KMS-11 (cell line): ENCODE data around the gene SYNPO2.

ENCODE experiments used
- H2AFZ ChIP-seq: fragments of 200-600 bp; sonication (generic); 2 replicates; pipeline ENCODE4 v1.6.1; 2016; ENCODE audit warnings: antibody characterized with exemption, mixed run types, low read depth
- H3K27ac ChIP-seq: fragments of 200-600 bp; sonication (generic); 2 replicates; pipeline ENCODE4 v1.6.1; 2016; ENCODE audit warnings: mild to moderate bottlenecking, mixed run types
- H3K27me3 ChIP-seq: fragments of 200-600 bp; sonication (generic); 2 replicates; pipeline ENCODE4 v1.6.1; 2017; ENCODE audit warnings: mild to moderate bottlenecking, low read depth, mixed run types, moderate library complexity; ENCODE audit not compliant: insufficient read depth
- H3K36me3 ChIP-seq: fragments of 200-600 bp; sonication (generic); 2 replicates; pipeline ENCODE4 v1.6.1; 2017; ENCODE audit warnings: mild to moderate bottlenecking, mixed run types; ENCODE audit not compliant: insufficient read depth
- H3K4me1 ChIP-seq: fragments of 200-600 bp; sonication (generic); 2 replicates; pipeline ENCODE4 v1.6.1; 2016; ENCODE audit warnings: mild to moderate bottlenecking, low read depth, mixed run types; ENCODE audit not compliant: poor library complexity, severe bottlenecking
- H3K4me2 ChIP-seq: fragments of 200-600 bp; sonication (generic); 2 replicates; pipeline ENCODE4 v1.7.0; 2016; ENCODE audit warnings: mild to moderate bottlenecking, mixed run types
- H3K4me3 ChIP-seq: fragments of 200-600 bp; sonication (generic); IDR thresholded peaks from 2 replicates; pipeline ENCODE4 v1.6.1; 2017; ENCODE audit warnings: low read depth, low read length, mixed read lengths; ENCODE audit not compliant: insufficient read depth
- H3K79me2 ChIP-seq: fragments of 200-600 bp; sonication (generic); 2 replicates; pipeline ENCODE4 v1.6.1; 2016; ENCODE audit warnings: low read depth, mixed run types; ENCODE audit not compliant: insufficient read depth
- H3K9ac ChIP-seq: fragments of 200-600 bp; sonication (generic); 2 replicates; pipeline ENCODE4 v1.6.1; 2016; ENCODE audit warnings: mild to moderate bottlenecking, mixed run types
- H4K20me1 ChIP-seq: fragments of 200-600 bp; sonication (generic); 2 replicates; pipeline ENCODE4 v1.6.1; 2016; ENCODE audit warnings: mild to moderate bottlenecking, mixed run types; ENCODE audit not compliant: insufficient read depth
- TF ChIP-seq, protein P1 (sequence below): fragments of 200-600 bp; sonication (generic); conservative IDR thresholded peaks from 2 replicates; pipeline ENCODE4 v1.6.1; 2017; ENCODE audit warnings: low read depth, mild to moderate bottlenecking, antibody characterized with exemption, low read length, moderate library complexity, mixed read lengths

The SYNPO2 gene

GRCh38 chr4:118935819-118936218, 47.2 kb downstream of the SYNPO2 start:
- Histone ChIP-seq H3K27me3 (no peaks in the 10 kb centered on the region), H3K79me2 (no peaks in the 10 kb centered on the region), H3K9ac (no peak overlapping the region), H3K4me3 (no peak overlapping the region), H3K27ac (no peak overlapping the region), H3K36me3 (no peaks in the 10 kb centered on the region), H4K20me1 (no peaks in the 10 kb centered on the region), H3K4me1 (no peaks in the 10 kb centered on the region), H2AFZ (no peak overlapping the region), H3K4me2 (no peak overlapping the region)
- TF ChIP-seq, protein P1, sequence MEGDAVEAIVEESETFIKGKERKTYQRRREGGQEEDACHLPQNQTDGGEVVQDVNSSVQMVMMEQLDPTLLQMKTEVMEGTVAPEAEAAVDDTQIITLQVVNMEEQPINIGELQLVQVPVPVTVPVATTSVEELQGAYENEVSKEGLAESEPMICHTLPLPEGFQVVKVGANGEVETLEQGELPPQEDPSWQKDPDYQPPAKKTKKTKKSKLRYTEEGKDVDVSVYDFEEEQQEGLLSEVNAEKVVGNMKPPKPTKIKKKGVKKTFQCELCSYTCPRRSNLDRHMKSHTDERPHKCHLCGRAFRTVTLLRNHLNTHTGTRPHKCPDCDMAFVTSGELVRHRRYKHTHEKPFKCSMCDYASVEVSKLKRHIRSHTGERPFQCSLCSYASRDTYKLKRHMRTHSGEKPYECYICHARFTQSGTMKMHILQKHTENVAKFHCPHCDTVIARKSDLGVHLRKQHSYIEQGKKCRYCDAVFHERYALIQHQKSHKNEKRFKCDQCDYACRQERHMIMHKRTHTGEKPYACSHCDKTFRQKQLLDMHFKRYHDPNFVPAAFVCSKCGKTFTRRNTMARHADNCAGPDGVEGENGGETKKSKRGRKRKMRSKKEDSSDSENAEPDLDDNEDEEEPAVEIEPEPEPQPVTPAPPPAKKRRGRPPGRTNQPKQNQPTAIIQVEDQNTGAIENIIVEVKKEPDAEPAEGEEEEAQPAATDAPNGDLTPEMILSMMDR, result no peak

- H3K9ac ChIP-seq, result no peak overlapping the region
- H3K4me1 ChIP-seq, result no peaks in the 10 kb centered on the region
- no peaks in the 10 kb centered on the region for H3K27me3 ChIP-seq
- H3K79me2 ChIP-seq, result no peaks in the 10 kb centered on the region
- H2AFZ ChIP-seq, result no peak overlapping the region
- H3K4me3 ChIP-seq, result no peak overlapping the region
- H3K27ac ChIP-seq, result no peak overlapping the region
- no peaks in the 10 kb centered on the region for H3K36me3 ChIP-seq
- no peak overlapping the region for H3K4me2 ChIP-seq
- no peaks in the 10 kb centered on the region for H4K20me1 ChIP-seq
- TF ChIP-seq, protein P1, result no peak
These were observed 47.8 kb downstream of the SYNPO2 start for GRCh38 chr4:118936406-118936805.

- no peaks in the 10 kb centered on the region for H3K79me2 ChIP-seq
- no peak overlapping the region for H3K9ac ChIP-seq
- no peak overlapping the region for H3K27ac ChIP-seq
- H3K27me3 ChIP-seq, result no peaks in the 10 kb centered on the region
- TF ChIP-seq, protein P1, result no peak
- no peak overlapping the region for H3K4me2 ChIP-seq
- no peaks in the 10 kb centered on the region for H4K20me1 ChIP-seq
- H3K4me1 ChIP-seq, result no peaks in the 10 kb centered on the region
- no peak overlapping the region for H3K4me3 ChIP-seq
- H2AFZ ChIP-seq, result no peak overlapping the region
- H3K36me3 ChIP-seq, result no peaks in the 10 kb centered on the region
These were observed 50.6 kb downstream of the SYNPO2 start for GRCh38 chr4:118939169-118939783.

GRCh38 chr4:118941149-118941548, 52.5 kb downstream of the SYNPO2 start:
- Histone ChIP-seq H2AFZ (no peak overlapping the region), H3K36me3 (no peaks in the 10 kb centered on the region), H3K27me3 (no peaks in the 10 kb centered on the region)

More at GRCh38 chr4:118941149-118941548, 52.5 kb downstream of the SYNPO2 start:
- no peak overlapping the region for H3K4me3 ChIP-seq
- no peaks in the 10 kb centered on the region for H3K4me1 ChIP-seq
- H4K20me1 ChIP-seq, result no peaks in the 10 kb centered on the region
- H3K27ac ChIP-seq, result no peak overlapping the region
- TF ChIP-seq, protein P1, result no peak
- no peaks in the 10 kb centered on the region for H3K79me2 ChIP-seq
- H3K9ac ChIP-seq, result no peak overlapping the region
- H3K4me2 ChIP-seq, result no peak overlapping the region
